Pancreas (tissue), 10 donors: ENCODE data around the gene NANOGP8. TPM values are rescaled to one million over a fixed set of nuclear protein-coding genes. Genes with fewer than 3 reads are reported as not detected.
"Not testable (repeated sequence)": the region's sequence is repeated elsewhere in the genome, so short reads cannot be mapped to it uniquely, and the experiment has no call there.

Source experiments
- ATAC-seq, 4 donors: fragments of 200-7000 bp; cut with Tn5 transposase; one replicate each; pipeline versions ENCODE4 v1.8.0 to v1.9.1; 2020; ENCODE audit warnings: mild to moderate bottlenecking in 4 of 4, moderate library complexity in 4 of 4
- DNase-seq, 6 donors: peaks; one replicate each; pipeline ENCODE4 v3.0.0-alpha.2; 2020
- FAIRE-seq: peaks from 2 replicates; lab custom pipeline; 2012; peaks lifted over from hg19 to GRCh38; lab: Jason Lieb, UNC
- H3K27ac ChIP-seq, 4 donors: fragments of 200-600 bp; sonication (generic); 1 replicate in 3 of 4; 2 replicates in 1 of 4; pipeline versions ENCODE4 v1.5.0 to v1.8.0; 2020
- H3K27me3 ChIP-seq, 4 donors: fragments of 200-600 bp; one replicate each; pipeline ENCODE4 v1.8.0; 2021
- H3K36me3 ChIP-seq, 3 donors: fragments of 200-600 bp; sonication (generic) in 1 of 3; one replicate each; pipeline versions ENCODE4 v1.5.0 to v1.8.0; 2020 to 2021
- H3K4me1 ChIP-seq, 3 donors: fragments of 200-600 bp; one replicate each; pipeline ENCODE4 v1.8.0; 2021
- H3K4me3 ChIP-seq, 4 donors: fragments of 200-600 bp; sonication (generic) in 2 of 4; one replicate each; pipeline versions ENCODE4 v1.5.0 to v1.8.0; 2020 to 2021
- H3K9me3 ChIP-seq, 4 donors: fragments of 200-600 bp; one replicate each; pipeline ENCODE4 v1.8.0; 2021
- WGBS, 2 donors: extraction: QIAGEN DNeasy Blood & Tissue Kit; methylation state at CpG; one replicate each; pipeline ENCODE4 v1.1.7; 2013; 5-methylcytosine and 5-hydroxymethylcytosine counted together
- intact Hi-C, 3 donors: fragments of 100-400 bp; cut with DNase I; formaldehyde crosslinking; loops; one replicate each; pipeline versions ENCODE4 v1.11.1 to v1.14.2; 2022
- polyA plus RNA-seq, 2 donors: library from polyadenylated mRNA; stranded (reverse); fragments of 200-250 nt; gene quantifications; one replicate each; pipeline ENCODE4 v1.2.3, GENCODE V29; 2013
- total RNA-seq, 6 donors: library from RNA; stranded (reverse); fragmentation: NEBNext Ultra II Directional in 4 of 6; extraction: Animal tissue kit (Norgen Biotek cat#: 25700) in 4 of 6; gene quantifications; one replicate each; pipeline versions ENCODE4 v1.2.1 to v1.2.4, GENCODE V29; 2021 to 2023
- TF ChIP-seq, protein P1 (sequence below), 4 donors: fragments of 200-600 bp; sonication (generic) in 3 of 4; IDR thresholded peaks; one replicate each; pipeline versions ENCODE4 v1.5.0 to v1.8.0; 2021; ENCODE audit warnings: antibody characterized with exemption in 4 of 4
- donor health status: healthy with polysubstance abuse.
- donor health status: DM: no; HTN: no; CAD: no; lungs with moderate emphysema.
- donor health status: DM: no; HTN: no; CAD: no.
- donor health status: control.
- donor health status: control.
- donor health status: Bipolar disorder and iron deficiency.
- donor health status: DM: yes; HTN: yes; CAD: no.
- donor health status: DM: no; HTN: no; CAD: no.
- donor health status: DM: no; HTN: no; CAD: no.
- donor health status: DM: yes; HTN: yes; CAD: no.

Gene NANOGP8
- total and polyA plus RNA-seq, 8 donors, result 0.43 to 0.80 (median 0.74) TPM; not detected in 4

DNA sequence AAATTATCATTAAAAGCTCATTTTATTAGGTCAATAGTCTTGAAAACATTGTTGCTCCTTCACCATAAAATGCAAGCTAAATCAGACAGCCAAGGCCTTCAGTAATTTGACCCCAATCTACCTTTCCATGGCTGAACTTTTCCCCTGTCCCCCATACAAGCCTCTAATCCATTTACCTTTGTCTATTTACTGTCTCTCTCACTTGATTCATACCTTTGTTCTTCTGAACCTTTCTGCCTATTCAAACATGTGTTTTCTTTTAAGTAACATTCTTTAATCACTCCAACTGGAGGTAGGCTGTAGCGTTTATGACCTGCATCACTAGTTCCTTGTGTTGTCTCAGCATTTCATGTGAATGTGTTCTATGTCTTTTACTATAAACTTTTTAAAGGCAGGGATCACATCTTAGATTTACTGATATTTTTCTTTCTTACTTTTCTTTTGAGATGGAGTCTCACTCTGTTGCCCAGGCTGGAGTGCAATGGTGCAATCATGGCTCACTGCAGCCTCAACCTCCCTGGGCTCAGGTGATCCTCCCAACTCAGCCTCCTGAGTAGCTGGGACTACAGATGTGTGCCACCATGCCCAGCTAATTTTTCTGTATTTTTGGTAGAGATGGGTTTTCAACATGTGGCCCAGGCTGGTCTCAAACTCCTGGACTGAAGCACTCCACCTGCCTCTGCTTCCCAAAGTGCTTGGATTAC, 5.2 kb upstream of the NANOGP8 start:
- intact Hi-C loops, result no loop called here
- no peaks in the 10 kb centered on the region for H3K36me3 ChIP-seq
- TF ChIP-seq, protein P1, sequence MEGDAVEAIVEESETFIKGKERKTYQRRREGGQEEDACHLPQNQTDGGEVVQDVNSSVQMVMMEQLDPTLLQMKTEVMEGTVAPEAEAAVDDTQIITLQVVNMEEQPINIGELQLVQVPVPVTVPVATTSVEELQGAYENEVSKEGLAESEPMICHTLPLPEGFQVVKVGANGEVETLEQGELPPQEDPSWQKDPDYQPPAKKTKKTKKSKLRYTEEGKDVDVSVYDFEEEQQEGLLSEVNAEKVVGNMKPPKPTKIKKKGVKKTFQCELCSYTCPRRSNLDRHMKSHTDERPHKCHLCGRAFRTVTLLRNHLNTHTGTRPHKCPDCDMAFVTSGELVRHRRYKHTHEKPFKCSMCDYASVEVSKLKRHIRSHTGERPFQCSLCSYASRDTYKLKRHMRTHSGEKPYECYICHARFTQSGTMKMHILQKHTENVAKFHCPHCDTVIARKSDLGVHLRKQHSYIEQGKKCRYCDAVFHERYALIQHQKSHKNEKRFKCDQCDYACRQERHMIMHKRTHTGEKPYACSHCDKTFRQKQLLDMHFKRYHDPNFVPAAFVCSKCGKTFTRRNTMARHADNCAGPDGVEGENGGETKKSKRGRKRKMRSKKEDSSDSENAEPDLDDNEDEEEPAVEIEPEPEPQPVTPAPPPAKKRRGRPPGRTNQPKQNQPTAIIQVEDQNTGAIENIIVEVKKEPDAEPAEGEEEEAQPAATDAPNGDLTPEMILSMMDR (IDR thresholded peaks at IDR 0.05), result no peak
- H3K4me1 ChIP-seq, result no peaks in the 10 kb centered on the region
- H3K9me3 ChIP-seq, result no peaks in the 10 kb centered on the region
- FAIRE-seq, result no peak
- no peak for ATAC-seq
- 86 to 95% methylated on average over 1 of the region's 1 CpG for WGBS, 2 donors
- no peak overlapping the region for H3K27ac ChIP-seq
- no peaks in the 10 kb centered on the region for H3K27me3 ChIP-seq
- no peak for DNase-seq
- no peak overlapping the region for H3K4me3 ChIP-seq

- no peaks in the 10 kb centered on the region for H3K27me3 ChIP-seq
- ATAC-seq, result no peak
- 84 to 87% methylated on average over 2 of the region's 2 CpGs for WGBS, 2 donors
- H3K9me3 ChIP-seq, result no peaks in the 10 kb centered on the region
- no peaks in the 10 kb centered on the region for H3K36me3 ChIP-seq
- TF ChIP-seq, protein P1 (IDR thresholded peaks at IDR 0.05), result no peak
- no peaks in the 10 kb centered on the region for H3K4me1 ChIP-seq
- no peak overlapping the region for H3K4me3 ChIP-seq
- intact Hi-C loops, result no loop called here
- no peak overlapping the region for H3K27ac ChIP-seq
- DNase-seq, result no peak
- no peak for FAIRE-seq
Observed at GRCh38 chr15:35089551-35089950, 4.5 kb upstream of the NANOGP8 start.

DNA sequence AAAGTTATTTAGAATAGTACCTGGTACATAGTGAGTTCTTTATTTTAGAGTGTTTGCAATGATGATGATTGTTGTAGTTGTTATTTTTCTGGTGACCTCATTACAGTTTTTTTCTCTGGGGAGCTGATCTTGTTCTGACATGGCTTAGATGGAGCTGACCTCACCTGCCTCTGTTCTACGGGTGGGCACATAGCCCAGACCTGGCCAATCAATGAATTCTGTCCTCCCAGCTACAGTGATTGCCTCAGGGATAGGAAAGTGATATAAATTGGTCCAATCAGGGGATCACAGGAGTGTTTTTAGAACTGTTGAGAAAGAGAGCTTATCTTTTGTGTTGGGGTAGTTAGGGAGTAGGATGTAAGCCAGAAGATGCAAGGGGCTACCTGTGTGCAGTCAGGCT, 3.2 kb upstream of the NANOGP8 start:
- Histone ChIP-seq H3K4me1 (no peaks in the 10 kb centered on the region), H3K27me3 (no peaks in the 10 kb centered on the region), H3K9me3 (no peaks in the 10 kb centered on the region), H3K27ac (no peak overlapping the region), H3K4me3 (no peak overlapping the region), H3K36me3 (no peaks in the 10 kb centered on the region)
- TF ChIP-seq, protein P1 (IDR thresholded peaks at IDR 0.05), result no peak
- 86 to 88% methylated on average over 1 of the region's 1 CpG for WGBS, 2 donors
- no peak for FAIRE-seq
- no peak for ATAC-seq
- no peak for DNase-seq
- intact Hi-C loops, result no loop called here

- H3K36me3 ChIP-seq, result no peaks in the 10 kb centered on the region
- no peaks in the 10 kb centered on the region for H3K27me3 ChIP-seq
- intact Hi-C loops, result no loop called here
- DNase-seq (no peak), ATAC-seq (no peak), FAIRE-seq (no peak)
- 82 to 83% methylated on average over 3 of the region's 3 CpGs for WGBS, 2 donors
- H3K4me3 ChIP-seq, result no peak overlapping the region
- H3K4me1 ChIP-seq, result no peaks in the 10 kb centered on the region
- no peak overlapping the region for H3K27ac ChIP-seq
- TF ChIP-seq, protein P1 (IDR thresholded peaks at IDR 0.05), result no peak
- no peaks in the 10 kb centered on the region for H3K9me3 ChIP-seq
Observed at GRCh38 chr15:35087759-35088158, 2.7 kb upstream of the NANOGP8 start.

DNA sequence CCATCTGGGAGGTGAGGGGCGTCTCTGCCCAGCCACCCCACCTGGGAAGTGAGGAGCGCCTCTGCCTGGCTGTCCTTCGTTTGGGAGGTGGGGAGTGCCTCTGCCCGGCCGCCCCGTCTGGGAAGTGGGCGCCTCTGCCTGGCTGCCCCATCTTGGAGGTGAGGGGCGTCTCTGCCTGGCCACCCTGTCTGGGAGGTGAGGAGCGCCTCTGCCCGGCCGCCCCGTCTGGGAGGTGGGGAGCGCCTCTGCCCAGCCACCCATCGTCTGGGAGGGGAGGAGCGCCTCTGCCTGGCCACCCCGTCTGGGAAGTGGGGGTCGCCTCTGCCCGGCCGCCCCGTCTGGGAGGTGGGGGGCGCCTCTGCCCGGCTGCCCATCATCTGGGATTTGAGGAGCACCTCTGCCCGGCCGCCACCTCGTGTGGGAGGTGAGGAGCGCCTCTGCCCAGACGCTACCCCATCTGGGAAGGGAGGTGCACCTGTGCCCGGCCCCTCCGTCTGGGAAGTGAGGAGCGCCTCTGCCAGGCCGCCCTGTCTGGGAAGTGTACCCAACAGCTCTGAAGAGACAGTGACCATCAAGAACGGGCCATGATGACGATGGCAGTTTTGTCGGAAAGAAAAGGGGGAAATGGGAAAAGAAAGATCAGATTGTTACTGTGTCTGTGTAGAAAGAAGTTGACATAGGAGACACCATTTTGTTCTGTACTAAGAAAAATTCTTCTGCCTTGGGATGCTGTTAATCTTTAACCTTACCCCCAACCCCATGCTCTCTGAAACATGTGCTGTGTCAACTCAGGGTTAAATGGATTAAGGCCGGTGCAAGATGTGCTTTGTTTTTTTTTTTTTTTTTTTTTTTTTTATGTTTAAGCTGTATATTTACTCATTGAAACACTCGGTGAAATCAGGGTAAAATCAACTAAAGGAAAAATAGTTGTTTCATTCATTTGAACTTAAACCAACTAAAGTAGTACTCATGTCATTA, 2.4 kb downstream of the NANOGP8 start:
- H3K4me1 ChIP-seq, H3K9me3 ChIP-seq, ATAC-seq, FAIRE-seq, H3K36me3 ChIP-seq, intact Hi-C loops, H3K27ac ChIP-seq, H3K4me3 ChIP-seq, H3K27me3 ChIP-seq: not testable (repeated sequence)
- 95% methylated on average over 33 to 36 of the region's 36 CpGs for WGBS, 2 donors
- peak in 1 of 6 donors; percentile 63 for DNase-seq

DNA sequence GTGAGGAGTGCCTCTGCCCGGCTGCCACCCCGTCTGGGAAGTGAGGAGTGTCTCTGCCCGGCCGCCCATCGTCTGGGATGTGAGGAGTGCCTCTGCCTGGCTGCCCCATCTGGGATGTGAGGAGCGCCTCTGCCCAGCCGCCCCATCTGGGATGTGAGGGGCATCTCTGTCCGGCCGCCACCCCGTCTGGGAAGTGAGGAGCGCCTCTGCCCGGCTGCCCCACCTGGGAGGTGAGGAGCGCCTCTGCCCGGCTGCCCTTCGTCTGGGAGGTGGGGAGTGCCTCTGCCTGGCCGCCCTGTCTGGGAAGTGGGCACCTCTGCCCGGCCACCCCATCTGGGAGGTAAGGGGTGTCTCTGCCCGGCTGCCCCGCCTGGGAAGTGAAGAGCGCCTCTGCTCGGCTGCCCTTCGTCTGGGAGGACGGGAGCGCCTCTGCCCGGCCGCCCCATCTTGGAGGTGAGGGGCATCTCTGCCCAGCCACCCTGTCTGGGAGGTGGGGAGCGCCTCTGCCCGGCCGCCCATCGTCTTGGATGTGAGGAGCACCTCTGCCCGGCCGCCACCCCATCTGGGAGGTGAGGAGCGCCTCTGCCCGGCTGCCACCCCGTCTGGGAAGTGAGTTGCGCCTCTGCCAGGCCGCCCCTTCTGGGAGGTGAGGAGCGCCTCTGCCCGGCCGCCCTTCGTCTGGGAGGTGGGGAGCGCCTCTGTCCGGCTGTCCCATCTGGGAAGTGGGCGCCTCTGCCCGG, 3.3 kb downstream of the NANOGP8 start:
- 93 to 97% methylated on average over 44 to 45 of the region's 45 CpGs for WGBS, 2 donors
- H3K36me3 ChIP-seq, ATAC-seq, FAIRE-seq, H3K27me3 ChIP-seq, H3K9me3 ChIP-seq, H3K27ac ChIP-seq, H3K4me1 ChIP-seq, intact Hi-C loops, H3K4me3 ChIP-seq: not testable (repeated sequence)
- DNase-seq, result peak in 2 of 6 donors; percentile 19 to 80
